ENCODE results near the gene COL11A1.
"Not testable (repeated sequence)": the region's sequence is repeated elsewhere in the genome, so short reads cannot be mapped to it uniquely, and the experiment has no call there.

The COL11A1 gene

GRCh38 chr1:103108376-103109150, at the start of gene COL11A1:
COL11A1 (minus strand) TSS chr1:103108522; CDS start chr1:103108178, 344 bp downstream.
- no peak for DNase-seq

- DNase-seq = no peak
These were observed 48.6 kb upstream of the COL11A1 start for GRCh38 chr1:103156966-103157365.

GRCh38 chr1:103146166-103146565, 37.8 kb upstream of the COL11A1 start:
- DNase-seq = no peak

- no peak for DNase-seq
These were observed 37.1 kb upstream of the COL11A1 start for GRCh38 chr1:103145449-103145848.

- no peak for DNase-seq
These were observed 36.4 kb upstream of the COL11A1 start for GRCh38 chr1:103144681-103145080.

GRCh38 chr1:103142461-103142860, 34.1 kb upstream of the COL11A1 start:
- DNase-seq = no peak

GRCh38 chr1:103129796-103130195, 21.5 kb upstream of the COL11A1 start:
- DNase-seq = no peak

- no peak for DNase-seq
These were observed 20.9 kb upstream of the COL11A1 start for GRCh38 chr1:103129255-103129654.

GRCh38 chr1:103128256-103128655, 19.9 kb upstream of the COL11A1 start:
- not testable (repeated sequence) for DNase-seq

GRCh38 chr1:103125219-103125618, 16.9 kb upstream of the COL11A1 start:
- DNase-seq = no peak

- DNase-seq = no peak
These were observed 14.8 kb upstream of the COL11A1 start for GRCh38 chr1:103122983-103123720.

- no peak for DNase-seq
These were observed 12.7 kb upstream of the COL11A1 start for GRCh38 chr1:103120981-103121380.

GRCh38 chr1:103112546-103112945, 4.2 kb upstream of the COL11A1 start:
- DNase-seq = no peak

- no peak for DNase-seq
These were observed 3.6 kb upstream of the COL11A1 start for GRCh38 chr1:103111926-103112325.

GRCh38 chr1:103110701-103111100, 2.4 kb upstream of the COL11A1 start:
- no peak for DNase-seq

GRCh38 chr1:103109311-103109920, 1.1 kb upstream of the COL11A1 start:
- no peak for DNase-seq

- no peak for DNase-seq
These were observed 464 bp downstream of the COL11A1 start for GRCh38 chr1:103107741-103108375.

GRCh38 chr1:103106426-103107341, 1.6 kb downstream of the COL11A1 start:
- DNase-seq = peak; percentile 38

GRCh38 chr1:103101399-103101798, 6.9 kb downstream of the COL11A1 start:
- no peak for DNase-seq

GRCh38 chr1:103089221-103089620, 19.1 kb downstream of the COL11A1 start:
- DNase-seq = no peak

- DNase-seq = no peak
These were observed 21.1 kb downstream of the COL11A1 start for GRCh38 chr1:103087256-103087655.

- no peak for DNase-seq
These were observed 24.1 kb downstream of the COL11A1 start for GRCh38 chr1:103084181-103084580.

All from COR-L47 (cell line).